ENCODE results near the gene TMC1. TPM values are rescaled to one million over a fixed set of nuclear protein-coding genes. Genes with fewer than 3 reads are reported as not detected.
A peak's percentile ranks its signal among the peaks of the same experiment; 100 is the strongest.

Gene TMC1
- polyA plus RNA-seq, 3 donors: 0.16 to 0.55 (median 0.40) TPM

DNA sequence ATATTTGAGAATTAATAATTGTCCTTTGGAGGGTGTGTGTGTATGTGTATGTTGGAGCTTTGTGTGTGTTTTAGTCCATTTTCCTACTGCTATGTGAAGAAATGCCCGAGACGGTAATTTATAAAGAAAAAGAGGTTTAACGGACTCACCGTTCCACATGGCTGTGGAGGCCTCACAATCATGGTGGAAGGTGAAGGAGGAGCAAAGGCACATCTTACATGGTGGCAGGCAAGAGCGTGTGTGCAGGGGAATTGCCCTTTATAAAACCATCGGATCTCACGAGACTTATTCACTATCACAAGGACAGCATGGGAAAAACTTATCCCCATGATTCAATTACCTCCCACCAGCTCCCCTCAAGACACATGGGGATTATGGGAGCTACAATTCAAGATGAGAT is 44.1 kb downstream of the TMC1 start:
- Histone ChIP-seq H2AFZ (ENCODE audit: insufficient read depth, low read depth, low read length, poor library complexity, severe bottlenecking) (no peak overlapping the region), H3K27ac (ENCODE audit: low read depth in 1 of 2, low read length in 2 of 2) (peak overlapping the region in 1 of 2 donors; percentile 43), H3K9me3 (replicated peaks in 1 of 2; ENCODE audit: control insufficient read depth in 1 of 2, insufficient read depth in 1 of 2, low read length in 2 of 2) (no peaks in the 10 kb centered on the region), H3K4me3 (replicated peaks in 1 of 3; ENCODE audit: low read depth in 2 of 3, low read length in 3 of 3) (no peak overlapping the region), H3K27me3 (ENCODE audit: control insufficient read depth in 2 of 2, insufficient read depth in 2 of 2, low read length in 2 of 2) (no peaks in the 10 kb centered on the region), H3K9ac (ENCODE audit: insufficient read depth, low read length, poor library complexity, severe bottlenecking) (no peak overlapping the region), H3K4me2 (replicated peaks; ENCODE audit: extremely low read depth, low read length, poor library complexity, severe bottlenecking) (peak overlapping the region; percentile 26), H4K20me1 (ENCODE audit: insufficient read depth, low read length) (no peaks in the 10 kb centered on the region), H3K36me3 (replicated peaks in 1 of 2; ENCODE audit: control insufficient read depth in 1 of 2, insufficient read depth in 2 of 2, low read length in 2 of 2) (no peaks in the 10 kb centered on the region), H3K79me2 (ENCODE audit: insufficient read depth, low read length) (no peaks in the 10 kb centered on the region), H3K4me1 (ENCODE audit: control insufficient read depth in 1 of 2, insufficient read depth in 2 of 2, low read length in 2 of 2) (peaks cover 16 to 18% of the 10 kb centered on the region in 2 donors)
- no CpG with 5 or more reads among the region's 7 CpGs for WGBS (ENCODE audit: insufficient coverage)
- H3K27ac Mint-ChIP-seq: peak overlapping the region; percentile 7 to 84 (median 59)
- H3K36me3 Mint-ChIP-seq: no peaks in the 10 kb centered on the region
- H3K27me3 Mint-ChIP-seq (ENCODE audit: low read depth in 3 of 3): peaks cover 0 to 5% (median 0%) of the 10 kb centered on the region in 3 donors
- peaks cover 0 to 2% (median 0%) of the 10 kb centered on the region in 7 donors for H3K9me3 Mint-ChIP-seq
- peaks cover 26% of the 10 kb centered on the region for H3K4me1 Mint-ChIP-seq
- DNase-seq: no peak
- peak overlapping the region in 1 of 2 donors; percentile 36 for H3K4me3 Mint-ChIP-seq
- TF ChIP-seq, protein P1, sequence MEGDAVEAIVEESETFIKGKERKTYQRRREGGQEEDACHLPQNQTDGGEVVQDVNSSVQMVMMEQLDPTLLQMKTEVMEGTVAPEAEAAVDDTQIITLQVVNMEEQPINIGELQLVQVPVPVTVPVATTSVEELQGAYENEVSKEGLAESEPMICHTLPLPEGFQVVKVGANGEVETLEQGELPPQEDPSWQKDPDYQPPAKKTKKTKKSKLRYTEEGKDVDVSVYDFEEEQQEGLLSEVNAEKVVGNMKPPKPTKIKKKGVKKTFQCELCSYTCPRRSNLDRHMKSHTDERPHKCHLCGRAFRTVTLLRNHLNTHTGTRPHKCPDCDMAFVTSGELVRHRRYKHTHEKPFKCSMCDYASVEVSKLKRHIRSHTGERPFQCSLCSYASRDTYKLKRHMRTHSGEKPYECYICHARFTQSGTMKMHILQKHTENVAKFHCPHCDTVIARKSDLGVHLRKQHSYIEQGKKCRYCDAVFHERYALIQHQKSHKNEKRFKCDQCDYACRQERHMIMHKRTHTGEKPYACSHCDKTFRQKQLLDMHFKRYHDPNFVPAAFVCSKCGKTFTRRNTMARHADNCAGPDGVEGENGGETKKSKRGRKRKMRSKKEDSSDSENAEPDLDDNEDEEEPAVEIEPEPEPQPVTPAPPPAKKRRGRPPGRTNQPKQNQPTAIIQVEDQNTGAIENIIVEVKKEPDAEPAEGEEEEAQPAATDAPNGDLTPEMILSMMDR (IDR thresholded peaks at IDR 0.05): no peak
- intact Hi-C loops (cut with micrococcal nuclease): no loop called here

DNA sequence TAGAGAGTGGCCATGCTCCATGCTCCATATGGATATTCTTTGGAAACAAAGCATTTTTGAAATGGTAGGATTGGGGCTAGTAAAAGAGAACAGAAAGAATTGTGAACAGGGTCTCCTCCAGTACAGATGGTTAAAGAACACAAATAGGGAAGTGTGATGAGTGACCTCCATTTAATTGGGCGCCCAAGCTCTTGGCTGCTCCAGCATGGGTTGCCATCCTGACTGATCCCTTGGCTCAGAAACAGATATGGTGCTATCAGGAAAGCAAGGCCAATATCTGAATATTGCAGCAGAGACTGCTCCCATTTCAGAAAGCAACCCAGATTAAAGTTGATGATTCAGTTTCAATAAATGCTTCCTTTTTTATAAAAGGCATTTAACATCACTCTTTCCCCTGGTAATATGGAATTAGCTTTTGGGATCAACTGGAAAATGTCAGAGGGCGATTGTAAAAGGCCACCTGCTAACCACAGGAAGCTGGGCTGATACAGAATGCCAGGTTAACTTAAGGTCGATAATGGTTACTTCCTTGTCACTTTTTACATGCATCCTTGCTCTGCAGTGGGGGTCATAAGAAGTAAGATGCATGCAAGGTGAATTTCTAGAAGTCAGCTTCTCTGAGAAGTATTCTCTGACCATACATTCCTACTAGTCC is 52.9 kb downstream of the TMC1 start:
- H3K4me1 Mint-ChIP-seq: peaks cover 15% of the 10 kb centered on the region
- H3K9me3 Mint-ChIP-seq: peaks cover 0 to 5% (median 0%) of the 10 kb centered on the region in 7 donors
- H3K9ac ChIP-seq (ENCODE audit: insufficient read depth, low read length, poor library complexity, severe bottlenecking): no peak overlapping the region
- no peak overlapping the region for H3K4me2 ChIP-seq (replicated peaks; ENCODE audit: extremely low read depth, low read length, poor library complexity, severe bottlenecking)
- peaks cover 1 to 7% (median 2%) of the 10 kb centered on the region in 3 donors for H3K27me3 Mint-ChIP-seq (ENCODE audit: low read depth in 3 of 3)
- H3K27ac ChIP-seq (ENCODE audit: low read depth in 1 of 2, low read length in 2 of 2): no peak overlapping the region
- no peaks in the 10 kb centered on the region for H3K36me3 ChIP-seq (replicated peaks in 1 of 2; ENCODE audit: control insufficient read depth in 1 of 2, insufficient read depth in 2 of 2, low read length in 2 of 2)
- intact Hi-C loops (cut with micrococcal nuclease): no loop called here
- peaks cover 7 to 9% of the 10 kb centered on the region in 2 donors for H3K4me1 ChIP-seq (ENCODE audit: control insufficient read depth in 1 of 2, insufficient read depth in 2 of 2, low read length in 2 of 2)
- no peaks in the 10 kb centered on the region for H3K36me3 Mint-ChIP-seq
- no peaks in the 10 kb centered on the region for H3K79me2 ChIP-seq (ENCODE audit: insufficient read depth, low read length)
- no peak overlapping the region for H3K4me3 ChIP-seq (replicated peaks in 1 of 3; ENCODE audit: low read depth in 2 of 3, low read length in 3 of 3)
- H4K20me1 ChIP-seq (ENCODE audit: insufficient read depth, low read length): no peaks in the 10 kb centered on the region
- no peak overlapping the region for H2AFZ ChIP-seq (ENCODE audit: insufficient read depth, low read depth, low read length, poor library complexity, severe bottlenecking)
- H3K27ac Mint-ChIP-seq: no peak overlapping the region
- TF ChIP-seq, protein P1 (IDR thresholded peaks at IDR 0.05): no peak
- no peaks in the 10 kb centered on the region for H3K27me3 ChIP-seq (ENCODE audit: control insufficient read depth in 2 of 2, insufficient read depth in 2 of 2, low read length in 2 of 2)
- DNase-seq: no peak
- no peak overlapping the region for H3K4me3 Mint-ChIP-seq
- WGBS (ENCODE audit: insufficient coverage): 90% methylated on average over 2 of the region's 3 CpGs
- H3K9me3 ChIP-seq (replicated peaks in 1 of 2; ENCODE audit: control insufficient read depth in 1 of 2, insufficient read depth in 1 of 2, low read length in 2 of 2): no peaks in the 10 kb centered on the region
